ENCODE measurements around the gene DNAJC17. TPM values are rescaled to one million over a fixed set of nuclear protein-coding genes. Genes with fewer than 3 reads are reported as not detected.

The DNAJC17 gene
- total and polyA plus RNA-seq, 2 donors, result 17.9 to 45.6 TPM

DNA sequence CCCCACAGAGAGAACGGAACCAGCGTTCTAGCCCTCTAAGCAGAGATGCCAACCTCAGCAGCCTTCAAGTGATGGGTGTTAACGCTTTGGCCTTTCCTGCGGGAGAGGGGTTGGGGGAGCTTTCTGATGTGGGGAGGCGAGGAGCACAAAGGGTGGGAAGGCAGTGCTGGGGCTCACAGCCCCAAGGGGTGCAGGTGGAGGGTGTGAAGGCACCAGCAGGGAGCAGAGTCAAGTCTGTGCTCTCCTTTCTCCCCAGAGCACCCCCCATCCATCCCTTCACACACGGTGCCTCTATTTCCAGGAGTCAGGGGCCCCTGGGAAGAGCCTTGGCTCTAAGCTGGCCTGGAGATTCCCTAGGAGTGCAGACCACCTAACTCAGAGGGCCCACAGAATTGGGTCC is 33.4 kb downstream of the DNAJC17 start:
- no peak for DNase-seq (ENCODE audit: extremely low spot score)
- 92% methylated on average over 6 of the region's 6 CpGs for WGBS
- no peaks in the 10 kb centered on the region for H3K4me1 ChIP-seq (ENCODE audit: insufficient read depth)
- no peak overlapping the region for H3K27ac ChIP-seq (ENCODE audit: low read depth)
- no peak overlapping the region for H3K4me3 ChIP-seq (ENCODE audit: low read depth, low read length)
- peaks cover 3% of the 10 kb centered on the region for H3K36me3 ChIP-seq (ENCODE audit: insufficient read depth)

DNA sequence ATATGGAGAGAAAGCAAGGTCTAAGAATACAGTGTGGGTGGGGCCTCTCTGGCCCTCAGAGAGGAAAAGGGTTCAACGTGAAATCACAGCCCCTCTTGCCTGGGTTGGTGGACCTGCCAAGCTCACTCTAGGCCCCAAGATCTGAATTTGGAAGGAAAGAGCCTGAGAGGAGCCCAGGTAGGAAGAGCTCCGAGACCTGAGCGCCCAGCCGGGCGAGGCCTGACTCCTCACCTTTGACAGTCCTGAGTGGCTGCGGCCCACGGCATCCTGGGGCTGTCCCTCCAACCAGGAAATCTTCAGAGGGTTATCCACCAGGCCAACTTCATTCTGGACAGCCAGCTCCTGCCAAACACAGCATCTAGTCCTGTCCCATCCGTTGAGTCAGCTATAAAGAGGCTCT is 33.8 kb downstream of the DNAJC17 start:
- Histone ChIP-seq H3K27ac (ENCODE audit: low read depth) (no peak overlapping the region), H3K4me1 (ENCODE audit: insufficient read depth) (no peaks in the 10 kb centered on the region), H3K4me3 (ENCODE audit: low read depth, low read length) (no peak overlapping the region), H3K36me3 (ENCODE audit: insufficient read depth) (peaks cover 3% of the 10 kb centered on the region)
- 93% methylated on average over 8 of the region's 8 CpGs for WGBS
- DNase-seq (ENCODE audit: extremely low spot score), result no peak

DNA sequence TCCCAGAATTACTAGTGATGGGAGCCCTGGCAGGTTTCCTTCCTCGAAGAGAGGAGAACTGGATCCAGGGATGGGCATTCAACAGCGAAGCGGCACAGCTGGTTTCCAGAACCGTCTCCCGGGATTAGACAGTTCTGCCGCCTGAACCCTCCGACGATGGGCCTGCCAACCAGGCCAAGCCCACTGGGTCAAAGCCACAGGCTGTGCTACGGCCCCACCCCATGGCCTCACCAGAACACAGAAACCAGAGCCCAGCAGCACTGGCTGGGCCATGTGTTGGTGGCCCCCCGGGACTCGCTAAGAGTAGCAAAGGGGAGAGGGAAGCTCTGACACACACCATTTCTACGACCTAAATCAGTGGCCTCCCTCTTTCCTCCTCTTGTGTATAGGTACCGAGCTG is 35.3 kb downstream of the DNAJC17 start:
- H3K4me1 ChIP-seq (ENCODE audit: insufficient read depth), result no peaks in the 10 kb centered on the region
- H3K36me3 ChIP-seq (ENCODE audit: insufficient read depth), result peaks cover 3% of the 10 kb centered on the region
- no peak overlapping the region for H3K27ac ChIP-seq (ENCODE audit: low read depth)
- WGBS, result 84% methylated on average over 13 of the region's 13 CpGs
- no peak overlapping the region for H3K4me3 ChIP-seq (ENCODE audit: low read depth, low read length)
- DNase-seq (ENCODE audit: extremely low spot score), result no peak

DNA sequence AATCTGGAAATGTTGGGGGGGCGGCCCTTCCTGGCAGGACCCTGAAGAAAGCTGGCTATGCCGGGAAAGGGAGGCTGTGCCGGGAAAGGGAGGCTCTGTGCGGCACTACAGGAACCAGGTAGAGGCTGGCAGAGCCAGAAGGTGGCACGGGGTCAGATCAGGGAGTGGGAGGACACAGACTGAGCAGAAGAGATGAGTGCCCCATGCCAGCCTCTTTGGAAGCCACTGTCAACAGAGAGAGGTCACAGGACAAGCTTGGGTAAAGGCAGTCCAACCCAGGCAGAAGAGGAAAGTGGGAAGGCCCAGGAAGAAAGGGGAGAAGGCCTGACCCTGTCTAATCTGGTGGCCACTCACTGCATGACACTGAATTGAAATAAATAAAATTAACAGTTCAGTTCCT is 36.0 kb downstream of the DNAJC17 start:
- Histone ChIP-seq H3K27ac (ENCODE audit: low read depth) (no peak overlapping the region), H3K4me1 (ENCODE audit: insufficient read depth) (no peaks in the 10 kb centered on the region), H3K36me3 (ENCODE audit: insufficient read depth) (peaks cover 3% of the 10 kb centered on the region), H3K4me3 (ENCODE audit: low read depth, low read length) (no peak overlapping the region)
- 96% methylated on average over 5 of the region's 5 CpGs for WGBS
- DNase-seq (ENCODE audit: extremely low spot score), result no peak

DNA sequence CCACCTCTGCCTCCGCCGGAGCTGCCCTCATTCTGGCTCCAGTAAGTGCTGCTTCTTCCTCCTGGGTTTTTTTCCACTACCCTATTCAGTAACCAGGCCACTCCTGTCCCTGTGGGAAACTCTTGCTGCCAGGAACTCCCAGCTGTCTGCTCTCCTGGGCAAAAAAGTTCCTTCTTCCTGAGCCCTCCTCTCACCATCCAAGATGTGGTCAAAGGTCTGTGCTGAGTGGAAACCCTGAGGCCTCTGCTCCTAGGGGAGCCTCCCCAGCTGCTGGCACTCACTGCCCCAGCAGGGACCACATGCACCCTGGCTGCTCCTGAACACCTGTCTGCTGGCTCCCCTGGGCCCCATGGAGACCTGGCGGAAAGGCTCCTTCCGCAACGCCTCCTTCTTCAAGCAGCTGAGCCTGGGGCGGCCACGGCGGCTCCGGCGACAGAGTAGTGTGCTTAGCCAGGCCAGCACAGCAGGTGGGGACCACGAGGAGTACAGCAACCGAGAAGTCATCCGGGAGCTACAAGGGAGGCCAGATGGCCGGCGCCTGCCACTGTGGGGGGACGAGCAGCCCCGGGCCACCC is 37.0 kb downstream of the DNAJC17 start:
- DNase-seq (ENCODE audit: extremely low spot score), result no peak
- WGBS, result 87% methylated on average over 17 of the region's 17 CpGs
- H3K4me3 ChIP-seq (ENCODE audit: low read depth, low read length), result no peak overlapping the region
- H3K27ac ChIP-seq (ENCODE audit: low read depth), result no peak overlapping the region
- peaks cover 3% of the 10 kb centered on the region for H3K36me3 ChIP-seq (ENCODE audit: insufficient read depth)
- H3K4me1 ChIP-seq (ENCODE audit: insufficient read depth), result no peaks in the 10 kb centered on the region

DNA sequence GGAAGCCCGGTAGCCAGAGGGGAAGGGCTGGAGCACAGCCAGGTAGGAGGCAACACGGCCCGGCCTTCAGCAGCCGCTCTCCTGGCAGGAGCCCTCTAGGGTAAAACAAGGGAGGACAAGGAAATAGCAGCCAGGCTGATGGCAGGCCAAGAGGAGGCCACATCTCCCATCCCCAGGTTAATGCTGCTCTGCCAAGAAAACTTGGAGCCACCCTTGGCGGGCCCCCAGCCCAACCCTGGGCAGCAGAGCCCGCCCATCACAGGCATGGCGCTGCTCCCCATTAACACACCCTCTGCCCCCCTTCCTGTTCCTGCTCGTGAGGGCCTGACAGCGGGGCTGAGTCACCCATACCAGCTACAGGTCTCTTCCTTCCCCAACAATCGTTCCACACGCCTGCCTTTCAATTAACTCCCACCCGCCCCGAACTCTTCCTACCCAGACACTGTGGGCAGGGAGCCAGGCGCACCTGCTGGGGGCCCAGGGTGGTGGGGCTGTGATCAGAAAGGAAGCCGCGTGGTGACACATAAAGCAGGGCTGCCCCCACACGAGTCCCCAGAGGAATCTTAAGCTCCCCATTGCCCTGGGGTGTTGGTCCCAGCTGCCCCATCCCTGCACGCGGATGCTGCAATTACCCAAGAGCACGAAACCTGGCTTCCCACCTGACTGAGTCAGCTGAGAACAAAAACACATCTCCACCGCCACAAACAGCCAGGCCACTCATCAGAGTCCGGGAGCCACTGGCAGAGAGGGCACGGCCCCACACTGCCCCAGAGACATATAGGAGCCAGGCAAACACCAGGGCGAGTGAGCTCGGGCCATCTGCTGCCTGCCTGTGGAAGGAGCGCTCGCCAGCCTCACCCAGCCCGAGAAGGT is 37.8 kb downstream of the DNAJC17 start, which contains the start of gene C15orf62:
C15orf62 (plus strand) TSS at position 707 of the 873 bp plus-strand sequence. CDS start 516 bp downstream, outside the sequence.
- DNase-seq (ENCODE audit: extremely low spot score), result no peak
- 58% methylated on average over 28 of the region's 28 CpGs for WGBS
- Histone ChIP-seq H3K4me1 (ENCODE audit: insufficient read depth) (no peaks in the 10 kb centered on the region), H3K27ac (ENCODE audit: low read depth) (peak within 1 kb of the TSS; percentile 43), H3K36me3 (ENCODE audit: insufficient read depth) (peaks cover 3% of the 10 kb centered on the region), H3K4me3 (ENCODE audit: low read depth, low read length) (no peak within 1 kb of the TSS)

DNA sequence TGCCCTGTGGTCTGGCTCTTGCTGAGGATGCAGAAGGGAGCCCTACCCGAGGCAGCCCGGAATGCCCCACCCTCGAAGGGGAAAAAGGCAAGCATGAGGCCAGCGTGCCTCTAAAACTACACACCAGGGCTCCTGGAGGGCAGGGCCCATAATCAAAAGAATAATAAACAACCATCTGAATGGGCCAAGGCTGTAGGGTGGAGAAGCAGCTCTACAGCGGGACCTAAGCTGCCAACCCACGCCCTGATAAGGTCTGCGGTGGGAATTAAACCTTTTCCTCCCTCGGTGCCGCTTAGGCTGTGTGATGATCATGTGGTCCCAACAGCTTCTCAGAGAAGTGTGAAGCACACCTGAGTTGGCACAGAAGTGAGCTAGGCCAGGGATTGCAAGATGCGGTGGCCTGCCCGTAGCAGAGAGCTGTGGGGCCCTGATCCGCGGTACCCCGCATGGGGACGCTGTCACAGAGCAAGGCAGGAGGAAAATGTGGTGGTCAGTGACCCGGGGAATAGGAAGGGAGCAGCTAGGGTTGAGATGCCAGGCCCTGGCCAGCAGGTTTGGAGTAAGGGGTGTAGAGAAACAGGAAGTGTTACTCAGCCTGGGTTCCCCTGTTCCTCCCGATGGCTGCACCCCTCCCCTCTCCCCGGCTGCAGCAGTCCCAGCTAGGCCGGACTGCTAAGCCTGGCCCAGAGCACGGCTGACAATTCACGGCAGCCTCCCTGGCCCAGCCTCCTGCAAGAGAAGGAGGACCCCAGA is 38.6 kb downstream of the DNAJC17 start:
- no peaks in the 10 kb centered on the region for H3K4me1 ChIP-seq (ENCODE audit: insufficient read depth)
- no peaks in the 10 kb centered on the region for H3K36me3 ChIP-seq (ENCODE audit: insufficient read depth)
- H3K4me3 ChIP-seq (ENCODE audit: low read depth, low read length), result no peak overlapping the region
- 73% methylated on average over 21 of the region's 21 CpGs for WGBS
- DNase-seq (ENCODE audit: extremely low spot score), result no peak
- H3K27ac ChIP-seq (ENCODE audit: low read depth), result peak overlapping the region; percentile 43

DNA sequence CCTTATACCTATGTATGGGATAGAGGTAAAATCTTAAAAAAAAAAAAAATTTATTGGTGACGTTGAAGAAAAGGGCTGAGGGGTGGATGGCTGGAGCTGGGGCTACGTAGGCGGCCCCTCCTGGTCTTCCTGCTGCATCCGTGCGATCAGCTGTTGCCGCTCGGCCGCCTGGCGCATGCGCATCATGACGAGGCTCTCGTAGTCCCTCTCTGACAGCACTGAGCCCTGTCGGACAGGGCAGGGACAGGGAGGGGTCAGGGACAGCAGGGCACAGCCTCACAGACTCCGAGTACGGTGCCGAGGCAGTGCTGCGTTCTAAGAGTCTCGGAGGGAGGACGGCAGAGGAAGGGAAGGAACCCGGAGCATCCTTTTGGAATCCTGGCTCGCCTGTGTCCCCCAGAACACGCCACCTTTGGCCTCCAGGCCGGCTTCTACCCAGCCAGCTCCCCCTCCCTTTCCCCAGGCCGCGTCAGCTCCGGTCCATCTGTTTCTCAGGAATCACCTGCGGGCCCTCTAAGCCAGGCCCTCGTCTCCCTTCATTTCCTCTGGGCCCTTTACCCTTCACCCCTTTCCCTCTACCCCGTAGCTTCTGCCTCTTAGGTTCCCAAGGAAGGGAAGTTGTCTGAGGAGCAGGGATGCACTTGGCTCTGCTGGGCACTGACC is 39.3 kb downstream of the DNAJC17 start:
- H3K36me3 ChIP-seq (ENCODE audit: insufficient read depth), result no peaks in the 10 kb centered on the region
- no peak overlapping the region for H3K27ac ChIP-seq (ENCODE audit: low read depth)
- H3K4me1 ChIP-seq (ENCODE audit: insufficient read depth), result no peaks in the 10 kb centered on the region
- H3K4me3 ChIP-seq (ENCODE audit: low read depth, low read length), result no peak overlapping the region
- DNase-seq (ENCODE audit: extremely low spot score), result no peak
- 89% methylated on average over 29 of the region's 29 CpGs for WGBS

DNA sequence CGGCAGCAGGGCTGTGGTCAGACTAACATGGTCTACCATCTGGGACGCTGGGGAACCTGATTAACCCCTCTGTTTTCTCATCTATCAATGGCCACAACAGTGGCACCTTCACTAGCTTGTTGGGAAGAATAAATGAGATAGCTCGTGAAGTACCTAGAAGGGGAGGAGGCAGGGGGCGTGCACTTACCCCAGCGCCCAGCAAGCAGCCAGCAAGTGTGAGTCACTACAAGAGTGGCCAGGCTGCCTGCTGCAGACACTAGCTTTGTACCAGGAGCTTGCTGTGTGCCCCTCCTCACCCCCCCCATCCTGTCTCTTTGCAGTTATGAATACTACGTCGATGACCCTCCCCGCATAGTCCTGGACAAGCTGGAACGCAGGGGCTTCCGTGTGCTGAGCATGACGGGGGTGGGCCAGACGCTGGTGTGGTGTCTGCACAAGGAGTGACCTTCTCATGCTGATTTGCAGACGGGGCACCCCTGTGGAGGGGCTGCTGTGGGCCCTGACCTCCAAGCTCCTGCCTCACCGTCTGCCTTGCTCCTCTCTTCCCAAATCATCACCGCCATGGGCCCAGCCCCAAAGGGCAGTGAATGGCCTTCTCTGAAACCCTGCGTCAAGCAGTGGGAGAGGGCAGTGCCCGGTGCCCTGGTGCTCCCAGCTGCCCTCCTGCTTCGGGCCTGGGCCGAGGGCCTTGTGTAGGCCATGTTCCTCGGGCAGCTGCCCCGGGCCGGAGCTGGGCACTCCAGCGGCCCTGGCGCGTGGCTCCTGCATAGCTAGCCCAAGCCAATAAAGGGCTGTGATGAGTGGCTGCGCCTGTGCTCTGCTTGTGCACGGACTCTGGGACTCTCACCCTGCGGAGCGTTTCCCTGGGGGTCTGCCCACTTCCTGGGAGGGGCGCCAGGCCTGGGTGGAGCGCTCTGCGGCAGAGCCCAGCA is 40.1 kb downstream of the DNAJC17 start:
- WGBS, result 88% methylated on average over 32 of the region's 32 CpGs
- no peak overlapping the region for H3K4me3 ChIP-seq (ENCODE audit: low read depth, low read length)
- H3K4me1 ChIP-seq (ENCODE audit: insufficient read depth), result no peaks in the 10 kb centered on the region
- H3K27ac ChIP-seq (ENCODE audit: low read depth), result no peak overlapping the region
- H3K36me3 ChIP-seq (ENCODE audit: insufficient read depth), result no peaks in the 10 kb centered on the region
- DNase-seq (ENCODE audit: extremely low spot score), result no peak

DNA sequence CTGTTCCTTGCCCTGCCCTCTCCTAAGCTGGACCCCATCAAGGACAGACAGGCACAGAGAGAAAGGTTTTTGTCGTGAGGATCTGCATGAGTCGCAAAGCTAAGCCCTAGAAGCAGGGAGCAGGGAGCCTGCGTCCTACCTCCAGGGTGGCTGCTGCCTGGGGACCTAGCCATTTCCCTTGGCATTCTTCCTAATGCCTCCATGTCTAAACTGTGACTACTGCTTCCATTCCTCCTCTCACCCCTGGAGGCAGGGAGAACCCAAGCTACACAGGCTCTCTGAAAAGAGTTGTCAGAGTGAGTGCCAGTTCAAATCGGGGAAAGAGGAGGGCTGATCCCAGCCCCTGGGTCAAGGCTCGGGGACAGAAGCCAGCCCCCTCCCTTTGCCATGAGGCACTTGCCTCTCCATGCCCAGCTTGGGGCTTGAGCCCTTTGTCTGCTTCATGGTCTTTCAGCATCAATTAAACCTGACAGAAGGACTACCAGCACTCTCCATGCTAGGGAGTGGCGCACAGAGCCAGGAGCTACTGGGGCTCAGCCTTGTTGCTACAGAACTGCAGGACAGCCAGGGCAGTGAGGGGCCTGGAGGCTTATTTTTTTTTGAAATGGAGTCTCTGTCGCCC is 41.0 kb downstream of the DNAJC17 start:
- Histone ChIP-seq H3K27ac (ENCODE audit: low read depth) (no peak overlapping the region), H3K4me3 (ENCODE audit: low read depth, low read length) (no peak overlapping the region), H3K4me1 (ENCODE audit: insufficient read depth) (no peaks in the 10 kb centered on the region), H3K36me3 (ENCODE audit: insufficient read depth) (no peaks in the 10 kb centered on the region)
- no peak for DNase-seq (ENCODE audit: extremely low spot score)
- 67% methylated on average over 7 of the region's 7 CpGs for WGBS

DNA sequence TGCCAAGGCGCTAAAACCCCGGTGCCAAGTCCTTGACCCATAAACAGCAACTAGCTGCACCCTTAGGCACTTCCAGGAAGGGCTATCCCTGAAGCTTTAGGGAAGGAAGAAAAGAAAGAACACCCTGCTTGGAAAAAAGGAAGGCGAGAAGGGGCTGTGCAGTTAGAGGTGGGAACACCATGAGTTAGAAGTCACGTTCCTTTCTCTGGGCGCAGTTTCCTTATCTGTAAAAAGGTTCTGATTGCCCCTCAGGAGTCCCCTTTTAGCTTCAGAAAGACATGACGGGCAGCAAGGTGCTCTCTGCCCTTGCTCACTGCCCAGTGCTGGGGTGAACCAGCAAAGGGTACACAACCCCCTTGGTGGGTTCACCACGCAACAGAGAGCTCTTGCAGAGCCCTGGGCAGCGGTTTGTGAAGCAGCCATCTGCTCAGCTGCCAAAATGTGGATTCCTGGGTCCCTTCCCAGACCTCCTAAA is 42.6 kb downstream of the DNAJC17 start:
- H3K27ac ChIP-seq (ENCODE audit: low read depth), result peak overlapping the region; percentile 79
- no peaks in the 10 kb centered on the region for H3K36me3 ChIP-seq (ENCODE audit: insufficient read depth)
- no peak for DNase-seq (ENCODE audit: extremely low spot score)
- H3K4me3 ChIP-seq (ENCODE audit: low read depth, low read length), result peak overlapping the region; percentile 47
- WGBS, result 28% methylated on average over 8 of the region's 8 CpGs
- no peaks in the 10 kb centered on the region for H3K4me1 ChIP-seq (ENCODE audit: insufficient read depth)

All from urinary bladder (tissue), 4 donors.